ENCODE results near the gene JSRP1. TPM values are rescaled to one million over a fixed set of nuclear protein-coding genes. Genes with fewer than 3 reads are reported as not detected.

JSRP1 gene
- polyA plus RNA-seq, 2 of the 4 experiments (the other 2 are of a cell fraction), result 0.41 TPM; not detected in 1

DNA sequence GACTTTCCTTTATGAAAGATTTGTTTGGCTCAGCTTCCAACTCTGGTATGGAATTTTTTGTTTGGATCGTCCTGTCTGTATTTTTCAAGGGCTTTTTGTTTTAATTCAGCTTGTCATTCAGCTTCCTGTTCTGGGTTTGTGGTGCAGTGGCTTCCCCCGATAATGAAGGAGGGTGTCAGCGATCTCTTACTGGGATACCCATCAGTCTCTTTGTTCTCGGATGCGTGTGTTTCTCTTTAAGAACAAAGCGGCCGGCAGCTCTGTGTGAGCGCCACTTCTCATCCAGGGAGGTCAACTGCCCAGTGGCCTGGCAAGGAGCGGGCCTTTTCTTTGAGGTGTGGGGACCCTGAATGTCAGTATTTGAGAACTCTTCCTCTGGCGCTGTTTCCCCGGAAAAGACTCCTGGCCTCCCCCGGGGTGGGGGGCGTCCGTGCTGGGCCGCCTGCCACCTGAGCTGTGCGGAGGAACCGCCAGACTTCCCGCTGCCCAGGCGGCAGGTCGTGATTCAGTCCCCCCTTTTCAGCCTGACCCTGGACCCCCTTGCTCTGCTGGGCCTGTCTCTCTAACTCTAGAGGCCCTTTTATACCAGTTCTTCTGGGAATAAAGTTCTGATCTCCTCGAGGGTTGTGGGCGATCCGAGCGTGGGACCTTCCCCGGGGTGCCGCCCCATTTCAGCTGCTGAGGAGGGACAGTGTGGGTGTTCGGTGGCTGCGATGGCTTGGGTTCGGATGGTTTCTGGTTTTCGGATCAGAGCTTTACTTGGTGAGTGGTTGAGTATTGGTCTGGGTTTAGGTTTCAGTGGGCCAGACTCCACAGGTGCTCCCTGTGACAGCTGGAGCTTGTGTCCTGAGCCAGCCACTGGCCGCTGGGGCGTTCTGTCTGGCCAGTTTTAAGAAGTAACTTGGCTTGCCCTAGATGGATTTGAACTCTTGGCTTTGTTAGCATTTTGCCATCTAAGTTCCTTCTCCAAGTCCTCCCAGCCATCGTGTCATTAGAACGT, 16.1 kb downstream of the JSRP1 start (continued):
- TF ChIP-seq ZNF302 (CRISPR knock-in tag; IDR thresholded peaks at IDR 0.05), result no peak

DNA sequence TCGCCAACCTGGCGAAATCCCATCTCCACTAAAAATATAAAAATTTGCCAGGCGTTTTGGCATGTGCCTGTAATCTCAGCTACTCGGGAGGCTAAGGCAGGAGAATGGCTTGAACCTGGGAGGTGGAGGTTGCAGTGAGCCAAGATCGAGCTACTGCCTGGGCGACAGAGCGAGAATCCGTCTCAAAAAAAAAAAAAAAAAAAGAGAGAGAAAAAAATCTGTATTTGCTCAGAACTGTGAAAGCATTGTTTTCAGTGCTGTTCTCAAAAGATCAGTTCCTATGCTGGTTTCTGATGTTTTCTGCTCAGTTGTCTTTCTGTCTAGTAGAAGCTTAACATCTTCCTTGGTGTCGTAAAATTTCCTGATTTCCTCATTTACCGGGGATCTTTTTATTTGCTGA, 17.0 kb downstream of the JSRP1 start:
- no peak for FAIRE-seq
- Histone ChIP-seq H3K9me3 (no peaks in the 10 kb centered on the region), H3K4me2 (peak overlapping the region; percentile 87), H3K27ac (peak overlapping the region in 1 of 2 experiments; percentile 12; a peak in 1 of 6 replicates), H3K4me1 (peaks cover 53% of the 10 kb centered on the region), H3K4me3 (no peak overlapping the region)
- CTCF ChIA-PET, result interaction anchor here (0.6 to 2.0 kb wide), 7 partner anchors 9 to 375 kb away, joined by 3 to 5 read pairs (median 3); no protein-coding TSS in a partner anchor
- ATAC-seq, result no peak
- 69% methylated on average over 10 of the region's 10 CpGs for WGBS (ENCODE audit: missing lambda C conversion rate)
- no peak for DNase-seq (ENCODE audit: low read depth in 1 of 2, low spot score in 1 of 2)
- TF ChIP-seq MAFK (IDR thresholded peaks at IDR 0.05; ENCODE audit: partially characterized antibody), result no peak
- no peak for TF ChIP-seq PHF8 (IDR thresholded peaks at IDR 0.05; ENCODE audit: borderline replicate concordance, low read depth)
- no peak for TF ChIP-seq POLR2A (IDR thresholded peaks at IDR 0.05; ENCODE audit: low read length)
- TF ChIP-seq ZNF302 (CRISPR knock-in tag; IDR thresholded peaks at IDR 0.05), result no peak
- TF ChIP-seq NR3C1 (IDR thresholded peaks at IDR 0.05), result no peak
- TF ChIP-seq CHD2 (IDR thresholded peaks at IDR 0.05; ENCODE audit: low read length, partially characterized antibody), result no peak
- no peak for TF ChIP-seq EHF (CRISPR knock-in tag; IDR thresholded peaks at IDR 0.05)
- no peak for TF ChIP-seq RARB (CRISPR knock-in tag; IDR thresholded peaks at IDR 0.05)
- no peak for TF ChIP-seq HEYL (CRISPR knock-in tag; IDR thresholded peaks at IDR 0.05)
- no peak for TF ChIP-seq KDM1A (IDR thresholded peaks at IDR 0.05; ENCODE audit: low read depth)
- POLR2A ChIA-PET, result interaction anchor here (0.6 kb wide), 1 partner anchor 1478 kb away, joined by 3 read pairs; no protein-coding TSS in a partner anchor

DNA sequence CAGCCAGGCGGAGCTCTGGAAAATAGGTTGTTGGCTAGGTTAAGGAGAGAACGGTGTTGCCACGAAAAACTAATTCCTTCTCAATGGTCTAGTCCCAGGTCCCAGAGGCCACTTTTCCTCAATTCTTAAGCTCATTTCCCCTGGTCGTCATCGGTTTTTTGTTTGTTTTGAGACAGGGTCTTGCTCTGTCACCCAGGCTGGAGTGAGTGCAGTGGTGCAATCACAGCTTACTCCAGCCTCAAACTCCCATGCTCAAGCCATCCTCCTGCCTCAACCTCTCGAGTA, 18.4 kb downstream of the JSRP1 start:
- Histone ChIP-seq H3K4me2 (peak overlapping the region; percentile 87), H3K27ac (peak overlapping the region; percentile 97 to 99), H3K4me3 (peak overlapping the region; percentile 98), H3K4me1 (peaks cover 45% of the 10 kb centered on the region), H3K9me3 (no peaks in the 10 kb centered on the region)
- 66% methylated on average over 6 of the region's 6 CpGs for WGBS (ENCODE audit: missing lambda C conversion rate)
- ATAC-seq (no peak), DNase-seq (ENCODE audit: low read depth in 1 of 2, low spot score in 1 of 2) (no peak), FAIRE-seq (no peak)
- TF ChIP-seq, protein P1, sequence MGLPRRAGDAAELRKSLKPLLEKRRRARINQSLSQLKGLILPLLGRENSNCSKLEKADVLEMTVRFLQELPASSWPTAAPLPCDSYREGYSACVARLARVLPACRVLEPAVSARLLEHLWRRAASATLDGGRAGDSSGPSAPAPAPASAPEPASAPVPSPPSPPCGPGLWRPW (IDR thresholded peaks at IDR 0.05), result no peak
- no peak for TF ChIP-seq JUN (IDR thresholded peaks at IDR 0.05)
- no peak for TF ChIP-seq NPAS2 (CRISPR knock-in tag; IDR thresholded peaks at IDR 0.05; ENCODE audit: borderline replicate concordance)
- TF ChIP-seq, protein P2, sequence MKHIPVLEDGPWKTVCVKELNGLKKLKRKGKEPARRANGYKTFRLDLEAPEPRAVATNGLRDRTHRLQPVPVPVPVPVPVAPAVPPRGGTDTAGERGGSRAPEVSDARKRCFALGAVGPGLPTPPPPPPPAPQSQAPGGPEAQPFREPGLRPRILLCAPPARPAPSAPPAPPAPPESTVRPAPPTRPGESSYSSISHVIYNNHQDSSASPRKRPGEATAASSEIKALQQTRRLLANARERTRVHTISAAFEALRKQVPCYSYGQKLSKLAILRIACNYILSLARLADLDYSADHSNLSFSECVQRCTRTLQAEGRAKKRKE (CRISPR knock-in tag; IDR thresholded peaks at IDR 0.05; ENCODE audit: low read depth), result no peak
- TF ChIP-seq NFE2L2 (conservative IDR thresholded peaks at IDR 0.05; ENCODE audit: low read length), result no peak
- TF ChIP-seq ESRRA (IDR thresholded peaks at IDR 0.05; ENCODE audit: borderline replicate concordance, low read length), result no peak
- no peak for TF ChIP-seq CBX8 (IDR thresholded peaks at IDR 0.05)
- ChIA-PET POLR2A (interaction anchor here (1.1 to 1.7 kb wide), 2 partner anchors 9 to 238 kb away, joined by 3 to 5 read pairs; partner anchors contain the start of gene GADD45B), CTCF (interaction anchor here (1.0 to 2.0 kb wide), 4 partner anchors 10 to 82 kb away, joined by 3 to 5 read pairs (median 3); no protein-coding TSS in a partner anchor)

DNA sequence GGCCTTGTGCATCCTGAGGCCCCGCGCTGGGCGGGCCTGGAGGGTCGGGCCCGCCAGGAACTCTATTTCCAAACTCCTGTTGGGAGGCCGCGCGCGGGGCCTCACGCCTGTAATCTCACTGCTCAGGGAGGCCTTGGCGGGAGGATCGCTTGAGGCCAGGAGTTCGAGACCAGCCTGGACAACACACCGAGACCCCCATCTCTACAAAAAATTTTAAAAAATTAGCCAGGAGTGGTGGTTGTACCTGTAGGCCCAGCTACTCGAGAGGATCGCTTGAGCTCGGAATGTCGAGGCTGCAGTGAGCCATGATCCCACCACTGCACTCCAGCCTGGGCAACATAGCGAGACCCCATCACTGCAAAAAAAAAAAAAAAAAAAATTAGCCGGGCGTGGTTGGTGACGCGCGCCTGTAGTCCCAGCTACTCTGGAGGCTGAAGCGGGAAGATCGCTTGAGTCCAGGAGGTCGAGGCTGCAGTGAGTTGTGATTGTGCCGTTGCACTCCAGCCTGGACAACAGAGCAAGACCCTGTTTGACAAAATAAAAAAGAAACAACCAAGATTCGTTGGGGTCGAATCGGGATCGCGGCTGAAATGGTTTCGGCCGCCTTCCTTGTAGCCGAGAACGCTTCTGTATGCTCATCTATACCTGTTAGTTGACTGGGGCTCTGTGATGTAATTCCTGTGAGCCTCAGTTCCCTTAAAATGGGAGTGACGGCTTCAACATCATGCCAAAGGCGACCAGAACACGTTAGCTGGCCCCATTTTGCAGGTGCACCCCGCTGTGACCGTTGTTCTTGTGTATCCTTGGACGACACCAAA, 19.0 kb downstream of the JSRP1 start:
- Histone ChIP-seq H3K4me1 (peaks cover 41% of the 10 kb centered on the region), H3K4me2 (peak overlapping the region; percentile 87), H3K9me3 (no peaks in the 10 kb centered on the region), H3K27ac (peak overlapping the region; percentile 97 to 99), H3K4me3 (peak overlapping the region; percentile 98)
- ChIA-PET CTCF (interaction anchor here (0.5 to 2.0 kb wide), 4 partner anchors 22 to 82 kb away, joined by 3 to 5 read pairs (median 3); no protein-coding TSS in a partner anchor), POLR2A (interaction anchor here (1.7 kb wide), 1 partner anchor 9 kb away, joined by 5 read pairs; no protein-coding TSS in a partner anchor)
- 21% methylated on average over 29 of the region's 43 CpGs for WGBS (ENCODE audit: missing lambda C conversion rate)
- FAIRE-seq, result no peak
- peak in 1 of 2 experiments; percentile 60; a peak in 3 of 6 replicates for ATAC-seq
- DNase-seq (ENCODE audit: low read depth in 1 of 2, low spot score in 1 of 2), result no peak
- TF ChIP-seq KDM1A (IDR thresholded peaks at IDR 0.05; ENCODE audit: low read depth) (0 out of 2 replicates have a peak, but pooled peaks have one; percentile 9), JUN (IDR thresholded peaks at IDR 0.05) (0 out of 5 replicates have a peak, but pooled peaks of 1 of the 2 experiments have one; percentile 1), PHF8 (IDR thresholded peaks at IDR 0.05; ENCODE audit: borderline replicate concordance, low read depth) (0 out of 2 replicates have a peak, but pooled peaks have one; percentile 63), HEYL (CRISPR knock-in tag; IDR thresholded peaks at IDR 0.05) (no peak), TP53 (CRISPR knock-in tag; IDR thresholded peaks at IDR 0.05) (no peak), SREBF2 (IDR thresholded peaks at IDR 0.05) (no peak), CHD2 (IDR thresholded peaks at IDR 0.05; ENCODE audit: low read length, partially characterized antibody) (no peak), EHMT2 (IDR thresholded peaks at IDR 0.05; ENCODE audit: low read depth) (no peak), HOXB5 (CRISPR knock-in tag; IDR thresholded peaks at IDR 0.05) (no peak), CBX2 (IDR thresholded peaks at IDR 0.05; ENCODE audit: borderline replicate concordance, low read depth) (no peak)
- TF ChIP-seq, protein P3, sequence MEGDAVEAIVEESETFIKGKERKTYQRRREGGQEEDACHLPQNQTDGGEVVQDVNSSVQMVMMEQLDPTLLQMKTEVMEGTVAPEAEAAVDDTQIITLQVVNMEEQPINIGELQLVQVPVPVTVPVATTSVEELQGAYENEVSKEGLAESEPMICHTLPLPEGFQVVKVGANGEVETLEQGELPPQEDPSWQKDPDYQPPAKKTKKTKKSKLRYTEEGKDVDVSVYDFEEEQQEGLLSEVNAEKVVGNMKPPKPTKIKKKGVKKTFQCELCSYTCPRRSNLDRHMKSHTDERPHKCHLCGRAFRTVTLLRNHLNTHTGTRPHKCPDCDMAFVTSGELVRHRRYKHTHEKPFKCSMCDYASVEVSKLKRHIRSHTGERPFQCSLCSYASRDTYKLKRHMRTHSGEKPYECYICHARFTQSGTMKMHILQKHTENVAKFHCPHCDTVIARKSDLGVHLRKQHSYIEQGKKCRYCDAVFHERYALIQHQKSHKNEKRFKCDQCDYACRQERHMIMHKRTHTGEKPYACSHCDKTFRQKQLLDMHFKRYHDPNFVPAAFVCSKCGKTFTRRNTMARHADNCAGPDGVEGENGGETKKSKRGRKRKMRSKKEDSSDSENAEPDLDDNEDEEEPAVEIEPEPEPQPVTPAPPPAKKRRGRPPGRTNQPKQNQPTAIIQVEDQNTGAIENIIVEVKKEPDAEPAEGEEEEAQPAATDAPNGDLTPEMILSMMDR (IDR thresholded peaks at IDR 0.05), result no peak
- TF ChIP-seq, protein P4, sequence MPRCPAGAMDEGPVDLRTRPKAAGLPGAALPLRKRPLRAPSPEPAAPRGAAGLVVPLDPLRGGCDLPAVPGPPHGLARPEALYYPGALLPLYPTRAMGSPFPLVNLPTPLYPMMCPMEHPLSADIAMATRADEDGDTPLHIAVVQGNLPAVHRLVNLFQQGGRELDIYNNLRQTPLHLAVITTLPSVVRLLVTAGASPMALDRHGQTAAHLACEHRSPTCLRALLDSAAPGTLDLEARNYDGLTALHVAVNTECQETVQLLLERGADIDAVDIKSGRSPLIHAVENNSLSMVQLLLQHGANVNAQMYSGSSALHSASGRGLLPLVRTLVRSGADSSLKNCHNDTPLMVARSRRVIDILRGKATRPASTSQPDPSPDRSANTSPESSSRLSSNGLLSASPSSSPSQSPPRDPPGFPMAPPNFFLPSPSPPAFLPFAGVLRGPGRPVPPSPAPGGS (IDR thresholded peaks at IDR 0.05), result no peak

Data from A549 (cell line).